IMR-90 (cell line): Measurements from ENCODE around the gene SLC35C1. TPM values are rescaled to one million over a fixed set of nuclear protein-coding genes. Genes with fewer than 3 reads are reported as not detected.

Experiments used
- ATAC-seq: fragments of 200-7000 bp; cut with Tn5 transposase; 2 replicates; pipeline ENCODE4 v1.9.1; 2020; ENCODE audit warnings: low read depth, mild to moderate bottlenecking, moderate library complexity
- BruUV-seq: library from RNA; stranded (reverse); fragments of 400-500 nt; replicated peaks from 2 replicates; lab custom pipeline; 2021; lab: Mats Ljungman, UMichigan
- CTCF ChIA-PET: fragments of 300-600 bp; formaldehyde crosslinking; extraction: SDS; loops from one replicate; lab custom pipeline; 2021; ENCODE audit warnings: antibody characterized with exemption; lab: Yijun Ruan, JAX
- POLR2A ChIA-PET: fragments of 300-600 bp; sonication (Branson Sonifier 250); formaldehyde crosslinking; loops from one replicate; lab custom pipeline; 2022; ENCODE audit warnings: antibody characterized with exemption; ENCODE audit not compliant: unreplicated experiment; lab: Charles Lee
- DNase-seq: peaks from one replicate; pipeline ENCODE4 v3.0.0; 2013
- H2AFZ ChIP-seq: replicated peaks from 2 replicates; pipeline ENCODE3; 2013; ENCODE audit warnings: low read length, mild to moderate bottlenecking; ENCODE audit not compliant: poor library complexity
- H2AK5ac ChIP-seq: 2 replicates; pipeline ENCODE4 v1.6.1; 2013; ENCODE audit warnings: low read depth, low read length, inconsistent platforms
- H2AK9ac ChIP-seq: replicated peaks from 2 replicates; pipeline ENCODE3; 2013; ENCODE audit warnings: mild to moderate bottlenecking, low read depth, low read length, moderate library complexity; ENCODE audit not compliant: poor library complexity
- H2BK120ac ChIP-seq: 2 replicates; pipeline ENCODE4 v1.6.1; 2013; ENCODE audit warnings: low read depth, low read length, inconsistent platforms
- H2BK15ac ChIP-seq: 3 replicates; pipeline ENCODE4 v1.6.1; 2013; ENCODE audit warnings: low read depth, low read length, inconsistent platforms
- H2BK20ac ChIP-seq: 2 replicates; pipeline ENCODE4 v1.6.1; 2013; ENCODE audit warnings: low read depth, mild to moderate bottlenecking, inconsistent platforms, low read length, moderate library complexity
- H2BK5ac ChIP-seq: 2 replicates; pipeline ENCODE4 v1.6.1; 2013; ENCODE audit warnings: mild to moderate bottlenecking, low read depth, low read length, inconsistent platforms; ENCODE audit not compliant: poor library complexity, severe bottlenecking
- H3K14ac ChIP-seq: replicated peaks from 2 replicates; pipeline ENCODE4 v1.6.1; 2013; ENCODE audit warnings: low read depth, low read length, inconsistent platforms
- H3K18ac ChIP-seq: 2 replicates; pipeline ENCODE4 v1.6.1; 2013; ENCODE audit warnings: low read depth, low read length, control low read depth
- H3K23ac ChIP-seq: 2 replicates; pipeline ENCODE4 v1.6.1; 2013; ENCODE audit warnings: low read depth, low read length, inconsistent platforms
- H3K27ac ChIP-seq: 2 replicates; pipeline ENCODE4 v1.5.1; 2013; ENCODE audit warnings: mild to moderate bottlenecking, control low read depth, low read length; ENCODE audit not compliant: insufficient read depth
- H3K27me3 ChIP-seq: 2 replicates; pipeline ENCODE4 v1.6.1; 2013; ENCODE audit warnings: low read length; ENCODE audit not compliant: control insufficient read depth, insufficient read depth
- H3K36me3 ChIP-seq: 2 replicates; pipeline ENCODE4 v1.6.1; 2013; ENCODE audit warnings: low read length, mixed read lengths; ENCODE audit not compliant: control insufficient read depth, insufficient read depth
- H3K4ac ChIP-seq: 2 replicates; pipeline ENCODE4 v1.6.1; 2013; ENCODE audit warnings: low read depth, low read length, inconsistent platforms
- H3K4me1 ChIP-seq: 2 replicates; pipeline ENCODE4 v1.6.1; 2013; ENCODE audit warnings: low read length, mixed read lengths; ENCODE audit not compliant: control insufficient read depth, insufficient read depth
- H3K4me2 ChIP-seq: 2 replicates; pipeline ENCODE4 v1.6.1; 2013; ENCODE audit warnings: low read depth, mild to moderate bottlenecking, control low read depth, low read length, moderate library complexity
- H3K4me3 ChIP-seq: 2 replicates; pipeline ENCODE4 v1.5.1; 2013; ENCODE audit warnings: low read depth, mild to moderate bottlenecking, control low read depth, low read length, moderate library complexity; ENCODE audit not compliant: insufficient read depth
- H3K56ac ChIP-seq: 2 replicates; pipeline ENCODE4 v1.6.1; 2013; ENCODE audit warnings: low read length, inconsistent platforms; ENCODE audit not compliant: insufficient read depth; ENCODE audit errors: extremely low read depth
- H3K79me1 ChIP-seq, 2 experiments: 2 replicates each; pipeline ENCODE4 v1.6.1; 2013; ENCODE audit warnings: low read length in 2 of 2, inconsistent platforms in 1 of 2, low read depth in 1 of 2
- H3K9ac ChIP-seq: 2 replicates; pipeline ENCODE4 v1.6.1; 2013; ENCODE audit warnings: low read depth, low read length, control low read depth
- H3K9me1 ChIP-seq: 2 replicates; pipeline ENCODE4 v1.6.1; 2013; ENCODE audit warnings: low read length, inconsistent platforms; ENCODE audit not compliant: insufficient read depth
- H3K9me3 ChIP-seq: 2 replicates; pipeline ENCODE4 v1.6.1; 2013; ENCODE audit warnings: low read length; ENCODE audit not compliant: control insufficient read depth, insufficient read depth
- H4K20me1 ChIP-seq: 2 replicates; pipeline ENCODE4 v1.6.1; 2013; ENCODE audit warnings: low read length, inconsistent platforms; ENCODE audit not compliant: insufficient read depth
- H4K5ac ChIP-seq: 2 replicates; pipeline ENCODE4 v1.6.1; 2013; ENCODE audit warnings: mild to moderate bottlenecking, low read depth, low read length, control low read depth
- H4K8ac ChIP-seq, 2 experiments: 2 replicates each; pipeline ENCODE4 v1.6.1; 2013; ENCODE audit warnings: low read depth in 2 of 2, low read length in 2 of 2, control low read depth in 1 of 2, inconsistent platforms in 1 of 2
- H4K91ac ChIP-seq: 2 replicates; pipeline ENCODE4 v1.6.1; 2013; ENCODE audit warnings: low read depth, low read length, inconsistent platforms; ENCODE audit not compliant: insufficient read depth
- ELK1 ChIP-seq: fragments of 150-350 bp; IDR thresholded peaks from 2 replicates; pipeline ENCODE4 v1.6.1; 2016; ENCODE audit warnings: low read depth, mild to moderate bottlenecking, low read length, moderate library complexity, borderline replicate concordance
- FOS ChIP-seq: fragments of 150-350 bp; IDR thresholded peaks from 2 replicates; pipeline ENCODE4 v1.6.1; 2016; ENCODE audit warnings: low read depth, low read length
- MXI1 ChIP-seq: IDR thresholded peaks from 2 replicates; pipeline ENCODE4 v1.6.1; 2012; ENCODE audit warnings: low read depth, mild to moderate bottlenecking, low read length, moderate library complexity, borderline replicate concordance
- NFE2L2 ChIP-seq: fragments of 150-350 bp; IDR thresholded peaks from 2 replicates; pipeline ENCODE4 v1.6.1; 2016; ENCODE audit warnings: low read depth, mild to moderate bottlenecking, low read length
- WGBS, 2 experiments: methylation state at CpG; one replicate each; pipeline versions ENCODE4 v1.1.5 to v1.1.7; 2013; ENCODE audit warnings: missing lambda C conversion rate in 2 of 2; ENCODE audit not compliant: insufficient read length in 1 of 2; ENCODE audit errors: extremely low coverage in 2 of 2; 5-methylcytosine and 5-hydroxymethylcytosine counted together
- dilution Hi-C: fragments of 300-500 bp; cut with HindIII; formaldehyde crosslinking; loops from one replicate; pipeline ENCODE4 v1.14.3; 2018; ENCODE audit warnings: low sequenced_read_pairs; ENCODE audit not compliant: unreplicated experiment
- in situ Hi-C: fragments of 300-500 bp; cut with MboI; formaldehyde crosslinking; loops from 3 replicates; pipeline ENCODE4 v1.14.3; 2019; ENCODE audit warnings: low sequenced_read_pairs, inconsistent platforms, mixed read lengths
- intact Hi-C: fragments of 100-400 bp; cut with micrococcal nuclease; formaldehyde crosslinking; loops from 2 replicates; pipeline ENCODE4 v1.10.0; 2022
- polyA plus RNA-seq, 3 experiments: library from polyadenylated mRNA; depleted of rRNA; stranded (reverse); fragments of >200 nt; gene quantifications; 2 replicates each; pipeline ENCODE4 v1.2.3, GENCODE V29; 2012; ENCODE audit warnings: low replicate concordance in 1 of 3
- total RNA-seq: library from RNA; depleted of rRNA; stranded (reverse); fragments of >200 nt; gene quantifications from 2 replicates; pipeline ENCODE4 v1.2.3, GENCODE V29; 2012
- TF ChIP-seq, protein P1 (sequence below): fragments of 150-350 bp; IDR thresholded peaks from 2 replicates; pipeline ENCODE4 v1.6.1; 2017; ENCODE audit warnings: mild to moderate bottlenecking, antibody characterized with exemption, low read length, low read depth

The SLC35C1 gene
- total and polyA plus RNA-seq, 2 of the 4 experiments (the other 2 are of a cell fraction) = 4.3 to 27.1 TPM

GRCh38 chr11:45811571-45812290 lies 6.8 kb downstream of the SLC35C1 start:
- H3K4me2 ChIP-seq = no peak overlapping the region
- H2BK120ac ChIP-seq = no peak overlapping the region
- peaks cover 22% of the 10 kb centered on the region; the same call in 1 of the 2 replicates for H3K9me1 ChIP-seq
- dilution Hi-C loops (no loop called here), intact Hi-C loops (no loop called here), in situ Hi-C loops (loop anchor here (25.0 kb wide), 1 partner anchor 1249 kb away; the partner anchor contains the start of gene CD82)
- ChIA-PET POLR2A (interaction anchor here (0.6 kb wide), 1 partner anchor 108 kb away, joined by 3 read pairs; no protein-coding TSS in a partner anchor), CTCF (no interaction called here)
- TF ChIP-seq, protein P1, sequence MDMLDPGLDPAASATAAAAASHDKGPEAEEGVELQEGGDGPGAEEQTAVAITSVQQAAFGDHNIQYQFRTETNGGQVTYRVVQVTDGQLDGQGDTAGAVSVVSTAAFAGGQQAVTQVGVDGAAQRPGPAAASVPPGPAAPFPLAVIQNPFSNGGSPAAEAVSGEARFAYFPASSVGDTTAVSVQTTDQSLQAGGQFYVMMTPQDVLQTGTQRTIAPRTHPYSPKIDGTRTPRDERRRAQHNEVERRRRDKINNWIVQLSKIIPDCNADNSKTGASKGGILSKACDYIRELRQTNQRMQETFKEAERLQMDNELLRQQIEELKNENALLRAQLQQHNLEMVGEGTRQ = no peak
- TF ChIP-seq FOS = no peak
- TF ChIP-seq ELK1 = no peak
- TF ChIP-seq MXI1 = no peak
- TF ChIP-seq NFE2L2 = no peak
- H3K14ac ChIP-seq = no peak overlapping the region
- no peaks in the 10 kb centered on the region for H3K27me3 ChIP-seq
- BruUV-seq = no TSS peak
- H4K5ac ChIP-seq = no peak overlapping the region
- no peak overlapping the region for H3K4me3 ChIP-seq
- H2AFZ ChIP-seq = no peak overlapping the region
- H3K9me3 ChIP-seq = no peaks in the 10 kb centered on the region
- DNase-seq (no peak), ATAC-seq (no peak)
- no CpG with 5 or more reads among the region's 8 CpGs for WGBS, 2 experiments
- no peak overlapping the region for H3K18ac ChIP-seq
- H3K4me1 ChIP-seq = peaks cover 12% of the 10 kb centered on the region
- no peak overlapping the region for H4K91ac ChIP-seq
- H3K23ac ChIP-seq = no peak overlapping the region
- H2AK5ac ChIP-seq = no peak overlapping the region
- H2AK9ac ChIP-seq = no peak overlapping the region
- H2BK15ac ChIP-seq = no peak overlapping the region
- H2BK20ac ChIP-seq = no peak overlapping the region
- H2BK5ac ChIP-seq = no peak overlapping the region
- peaks cover 36% of the 10 kb centered on the region for H3K36me3 ChIP-seq
- H4K20me1 ChIP-seq = peaks cover 33% of the 10 kb centered on the region
- H3K9ac ChIP-seq = no peak overlapping the region
- no peak overlapping the region for H3K4ac ChIP-seq
- no peak overlapping the region for H4K8ac ChIP-seq
- H3K79me1 ChIP-seq = peaks cover 27 to 42% of the 10 kb centered on the region in 2 experiments
- no peak overlapping the region for H3K27ac ChIP-seq
- H3K56ac ChIP-seq = no peak overlapping the region
